DMS 273 treated with DMSO at 0.1 percent for 48 hours (cell line): ENCODE data around the gene ISCA1.

Experiments used
- DNase-seq: peaks from one replicate; lab custom pipeline; 2025; lab: John Stamatoyannopoulos, UW

ISCA1 gene

DNA sequence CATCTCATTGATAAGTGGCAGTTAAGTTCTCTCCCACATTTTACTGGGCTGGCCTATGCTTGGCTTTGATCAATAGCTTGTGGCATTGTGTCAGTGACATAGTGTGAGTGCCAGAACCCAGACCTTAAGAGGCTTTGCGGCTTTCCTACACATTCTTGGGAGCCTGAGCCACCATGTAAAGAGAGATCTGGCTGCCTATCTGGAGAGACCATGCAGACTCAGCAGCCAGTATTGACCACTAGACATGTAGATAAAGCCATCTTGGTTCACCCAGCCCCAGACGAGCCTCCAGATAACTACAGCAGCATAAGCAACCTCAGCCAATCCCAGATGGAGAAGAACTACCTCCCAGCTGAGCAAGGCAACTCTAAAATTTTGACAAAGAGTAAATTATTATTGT is 51.5 kb downstream of the ISCA1 start:
- no peak for DNase-seq

- no peak for DNase-seq
These were observed 59.7 kb downstream of the ISCA1 start for GRCh38 chr9:86222667-86223066.

DNA sequence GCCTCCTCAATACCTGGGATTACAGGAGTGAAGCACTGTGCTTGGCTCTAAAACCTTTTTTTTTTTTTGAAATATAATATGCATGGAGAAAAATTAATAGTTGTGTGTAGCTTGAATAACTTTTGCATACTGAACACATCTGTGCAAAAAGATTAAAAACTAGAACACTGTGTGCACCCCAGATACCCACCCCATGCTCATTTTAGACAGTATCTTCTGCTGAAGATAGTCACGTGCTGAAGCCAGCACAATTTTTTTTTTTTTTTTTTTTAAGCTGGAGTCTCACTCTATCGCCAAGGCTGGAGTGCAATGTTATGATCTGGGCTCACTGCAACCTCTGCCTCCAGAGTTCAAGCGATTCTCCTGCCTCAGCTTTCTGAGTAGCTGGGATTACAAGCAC is 62.7 kb downstream of the ISCA1 start:
- no peak for DNase-seq

GRCh38 chr9:86217076-86217755 is 65.1 kb downstream of the ISCA1 start:
- DNase-seq, result no peak
